SH-SY5Y (cell line): Measurements from ENCODE around the gene ABCD3.

ENCODE experiments used
- GATA2 ChIP-seq: IDR thresholded peaks from 2 replicates; pipeline ENCODE4 v1.6.1; 2011; ENCODE audit warnings: mild to moderate bottlenecking, low read depth, low read length
- GATA3 ChIP-seq: IDR thresholded peaks from 2 replicates; pipeline ENCODE4 v1.6.1; 2011; ENCODE audit warnings: low read depth, mild to moderate bottlenecking, low read length, moderate library complexity

DNA sequence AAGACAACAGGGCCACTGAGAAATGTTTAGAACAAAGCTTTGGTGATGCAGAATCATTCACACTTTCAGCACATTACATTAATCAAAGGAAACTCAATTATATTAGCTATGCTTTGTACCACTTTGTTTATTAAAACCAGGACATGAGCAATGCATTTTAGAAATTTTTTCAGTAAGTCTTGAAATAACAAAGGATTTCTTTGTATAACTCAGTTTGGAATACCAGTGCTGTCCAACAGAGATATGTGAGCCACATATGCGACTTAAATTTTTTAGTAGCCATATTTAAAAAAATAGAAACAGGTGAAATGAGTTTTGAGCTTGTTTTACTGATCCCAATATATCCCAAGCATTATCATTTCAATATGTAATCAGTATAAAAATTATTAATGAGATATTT is 142.1 kb downstream of the ABCD3 start:
- TF ChIP-seq GATA2 (no peak), GATA3 (no peak)
